8988T (cell line): ENCODE measurements around the gene PRKCE.

Experiments used
- DNase-seq: peaks from one replicate; pipeline ENCODE4 v3.0.0; 2011

PRKCE gene

DNA sequence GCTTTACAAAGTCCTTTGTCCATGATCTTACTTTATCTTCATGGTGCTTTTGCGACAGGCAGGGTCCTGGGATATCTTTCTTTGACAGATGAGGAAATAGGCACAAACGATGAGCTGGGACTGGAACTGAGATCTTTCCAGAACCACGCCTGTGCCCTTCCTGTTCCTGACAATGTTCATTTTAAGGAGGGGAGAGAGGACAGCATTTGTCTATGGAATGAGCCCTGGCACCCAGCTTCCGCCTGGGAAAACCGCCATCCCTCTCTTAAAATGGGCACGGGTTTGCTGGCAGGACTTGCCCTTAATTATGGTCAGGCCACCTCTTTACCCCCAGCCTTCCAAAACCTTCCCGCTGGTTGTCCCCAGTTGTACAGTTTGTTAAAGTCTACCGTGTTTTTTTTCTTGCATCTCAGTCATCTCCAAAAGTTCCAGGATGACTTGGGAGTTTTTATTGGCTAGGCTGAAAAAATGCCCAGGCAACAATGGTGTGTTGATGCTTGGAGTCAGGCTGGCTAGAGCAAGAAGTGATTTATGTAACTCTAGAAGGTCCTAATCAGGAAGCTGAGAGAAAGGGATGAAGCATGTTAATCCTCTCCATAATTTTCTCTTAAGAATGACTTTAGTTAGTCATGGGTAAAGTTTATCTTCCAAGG is 380.8 kb downstream of the PRKCE start:
- DNase-seq = no peak

- DNase-seq = no peak
Observed at GRCh38 chr2:46032996-46033395, 381.5 kb downstream of the PRKCE start.

- DNase-seq = no peak
Observed at GRCh38 chr2:46034535-46034934, 383.1 kb downstream of the PRKCE start.

DNA sequence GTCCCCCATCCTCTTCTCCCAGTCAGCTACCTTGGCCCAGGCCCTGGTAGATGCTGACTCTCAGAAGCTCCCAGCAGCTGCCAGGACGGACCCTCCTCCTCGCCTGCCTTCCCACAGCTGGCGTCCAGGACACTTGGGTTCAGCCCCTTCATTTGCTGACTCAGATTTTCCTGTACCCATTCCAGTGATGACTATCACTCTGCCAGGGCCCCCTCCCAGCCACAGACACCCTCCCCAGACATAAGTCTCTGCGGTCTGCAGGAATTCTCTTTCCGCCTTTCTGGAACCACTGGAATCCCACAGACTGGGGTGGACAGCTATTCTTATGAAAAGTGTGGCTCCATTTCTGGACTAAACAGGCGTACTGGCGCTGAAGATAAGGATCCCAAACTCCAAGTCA is 385.5 kb downstream of the PRKCE start:
- DNase-seq = no peak

DNA sequence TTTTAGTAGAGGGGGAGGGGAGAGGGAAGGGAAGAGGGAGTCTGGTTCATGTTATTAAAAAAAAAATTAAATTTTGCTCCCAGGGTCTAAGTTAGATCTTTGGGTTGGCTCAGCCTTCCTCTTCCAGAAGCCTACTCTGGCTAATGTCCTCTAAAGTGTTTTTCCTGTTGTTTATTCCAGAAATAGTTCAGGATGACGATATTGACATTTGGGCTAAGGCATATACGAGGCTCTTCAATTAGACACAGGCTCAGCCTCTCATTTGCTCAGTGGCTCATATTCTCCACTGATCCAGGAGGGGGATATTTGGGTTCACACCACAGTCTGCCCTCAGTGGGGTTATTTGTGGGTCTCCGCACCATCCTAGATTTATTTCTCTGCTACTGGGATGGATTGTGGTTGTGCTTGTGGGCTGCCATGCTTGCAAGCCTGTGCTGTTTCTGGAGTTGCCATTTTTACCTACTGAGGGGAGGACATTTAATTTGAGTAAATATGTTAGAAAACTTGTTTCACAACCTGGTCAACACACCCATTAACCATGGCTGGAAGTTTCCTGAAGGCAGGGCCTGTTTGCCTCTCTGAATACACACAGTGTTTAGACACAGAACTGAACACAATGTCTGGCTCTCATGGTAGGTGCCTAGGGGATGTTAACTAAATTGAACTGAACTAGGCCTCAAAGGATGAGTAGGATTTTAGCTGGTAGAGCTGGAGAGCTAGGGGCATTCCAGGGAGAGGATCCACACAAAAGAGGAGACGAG is 388.2 kb downstream of the PRKCE start:
- DNase-seq = no peak

DNA sequence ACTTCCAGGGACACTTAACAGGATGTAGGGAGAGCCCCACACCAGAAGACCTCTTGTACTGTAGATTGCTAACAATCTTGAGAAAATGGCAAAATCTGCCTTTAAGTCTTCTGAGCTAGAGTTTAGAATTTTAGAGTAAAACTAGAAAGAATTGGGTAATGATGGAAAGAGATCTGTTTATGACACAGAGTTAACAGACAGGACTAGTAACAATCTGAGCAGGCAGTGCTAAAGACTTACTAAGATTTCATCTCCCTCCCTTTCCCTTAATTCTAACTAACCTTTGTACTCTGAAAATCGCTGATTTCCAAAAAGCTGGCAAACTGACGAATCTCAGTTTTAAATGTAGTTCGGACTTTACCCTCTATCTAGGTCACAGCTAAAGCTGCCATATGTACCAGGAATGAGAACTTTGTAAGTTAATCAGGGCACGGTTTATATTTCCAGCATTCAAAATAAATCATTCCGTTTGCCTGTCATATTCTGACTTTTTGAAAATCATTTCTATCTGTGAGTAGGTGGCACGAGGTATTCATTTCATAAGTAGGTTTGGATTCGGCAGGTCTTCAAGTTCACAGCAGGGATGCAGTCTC is 389.2 kb downstream of the PRKCE start:
- no peak for DNase-seq

DNA sequence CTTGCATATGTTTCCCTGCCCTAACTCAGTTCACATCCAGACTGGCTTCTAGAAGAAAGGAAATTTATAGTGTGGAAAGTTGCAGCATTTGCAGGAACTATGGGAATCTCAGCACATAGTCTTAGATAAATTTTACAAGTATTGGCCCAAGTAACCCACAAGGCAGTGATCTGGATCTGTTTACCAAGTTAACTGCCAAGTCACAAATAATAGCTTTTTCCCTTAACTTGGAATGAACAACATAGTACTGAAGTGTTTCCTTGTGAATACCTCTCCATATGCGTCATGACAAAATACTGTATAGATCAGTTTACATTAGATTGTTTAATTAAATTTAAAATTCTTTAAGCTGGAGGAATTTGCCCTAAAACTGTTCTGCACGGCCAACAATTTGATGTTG is 390.0 kb downstream of the PRKCE start:
- DNase-seq = no peak

DNA sequence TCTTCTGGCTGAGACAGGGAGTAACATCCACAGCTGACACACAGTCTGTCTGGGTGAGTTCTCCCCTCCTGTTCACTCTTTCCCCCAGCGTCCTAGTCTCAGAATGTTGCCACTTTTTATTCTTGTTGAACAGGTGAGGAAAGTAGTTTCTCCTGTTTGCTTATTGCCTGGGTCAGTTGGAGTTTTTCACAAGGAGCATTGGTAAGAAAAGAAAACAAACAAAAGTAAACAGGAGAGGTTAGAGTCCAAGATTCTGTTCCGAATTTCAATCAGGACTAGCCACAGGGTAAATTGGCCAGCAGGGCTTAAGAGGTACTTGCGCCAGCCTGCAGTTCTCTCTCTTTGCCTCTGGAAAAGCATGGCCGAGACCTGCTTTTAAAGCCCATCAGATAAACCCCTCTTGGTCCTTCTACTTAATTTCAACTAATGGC is 390.7 kb downstream of the PRKCE start:
- DNase-seq = no peak

DNA sequence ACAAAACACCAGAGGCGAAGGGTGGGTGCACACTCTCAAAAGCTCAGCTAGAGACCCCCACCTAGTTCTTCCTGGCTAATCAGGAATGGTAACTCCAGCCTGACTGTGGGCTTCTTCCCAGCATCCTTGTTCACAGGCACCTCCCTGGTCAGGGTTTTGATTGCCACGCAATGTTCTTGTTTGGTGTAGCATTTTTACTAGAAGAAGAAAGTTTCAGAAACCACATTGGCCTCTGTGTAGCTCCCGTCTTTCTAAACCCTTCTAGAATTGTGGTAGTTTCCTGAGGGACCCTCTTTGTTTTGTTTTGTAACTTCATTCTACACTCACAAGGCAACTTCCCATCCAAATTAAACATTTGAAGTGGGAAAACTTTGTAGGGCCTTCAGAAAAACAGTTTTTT is 391.2 kb downstream of the PRKCE start:
- DNase-seq = no peak

DNA sequence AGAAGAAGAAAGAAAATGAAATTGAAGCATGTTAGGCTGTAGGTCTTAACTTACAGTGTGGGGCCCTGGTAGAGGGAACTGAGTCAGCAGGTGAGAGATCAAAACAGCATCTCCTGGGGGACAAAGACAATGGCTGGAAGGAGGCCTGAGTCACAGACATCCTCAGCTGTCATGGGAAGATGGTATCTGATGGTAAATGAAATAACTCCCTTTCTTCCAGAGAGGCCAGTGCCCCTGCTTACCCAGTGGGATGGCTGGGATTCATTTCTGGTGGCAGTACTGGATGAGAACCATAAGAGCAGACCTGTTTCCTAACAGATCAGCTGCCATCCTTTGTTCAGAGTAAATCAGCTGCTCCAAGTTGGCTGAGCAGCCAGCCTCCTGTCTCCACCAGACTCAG is 394.4 kb downstream of the PRKCE start:
- DNase-seq = no peak

DNA sequence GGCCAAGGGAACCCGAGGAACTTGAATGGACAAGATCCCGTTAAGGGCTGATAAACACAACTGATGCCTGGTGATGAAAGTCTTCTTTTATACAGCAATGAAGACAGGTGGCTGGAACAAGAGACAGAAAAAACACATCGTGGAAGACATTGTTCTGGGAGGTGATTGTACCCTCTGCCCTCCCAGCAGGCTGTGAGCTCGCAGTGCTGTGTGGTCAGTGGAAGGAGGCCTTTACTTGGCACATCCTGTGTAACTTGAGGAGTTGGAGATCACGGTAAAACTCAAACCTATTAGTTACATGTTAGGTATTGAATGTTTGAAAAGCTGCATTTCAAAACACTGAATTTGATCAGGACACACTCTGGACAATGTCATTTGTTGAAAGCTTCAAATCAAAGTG is 395.8 kb downstream of the PRKCE start:
- no peak for DNase-seq

- DNase-seq = no peak
Observed at GRCh38 chr2:46048693-46049092, 397.2 kb downstream of the PRKCE start.

DNA sequence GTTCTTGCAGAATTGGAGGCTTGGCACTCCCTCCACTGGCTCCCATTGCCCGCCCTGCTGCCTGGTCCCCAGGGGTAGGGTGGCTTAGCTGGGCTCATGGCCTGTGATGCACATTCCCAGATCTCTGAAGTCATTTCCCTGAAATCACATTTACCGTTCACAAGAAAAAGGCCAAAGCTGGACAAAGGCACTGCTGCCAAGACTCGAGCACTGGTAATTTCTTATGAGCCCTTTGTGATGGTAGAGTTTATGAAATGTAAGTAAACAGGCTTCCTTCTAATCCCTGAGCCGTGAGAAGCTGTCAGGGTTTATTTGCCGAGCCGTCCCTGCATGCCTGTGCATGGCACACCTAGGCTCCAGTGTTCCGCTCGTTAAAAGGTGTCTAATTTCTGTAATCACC is 398.6 kb downstream of the PRKCE start:
- DNase-seq = no peak

DNA sequence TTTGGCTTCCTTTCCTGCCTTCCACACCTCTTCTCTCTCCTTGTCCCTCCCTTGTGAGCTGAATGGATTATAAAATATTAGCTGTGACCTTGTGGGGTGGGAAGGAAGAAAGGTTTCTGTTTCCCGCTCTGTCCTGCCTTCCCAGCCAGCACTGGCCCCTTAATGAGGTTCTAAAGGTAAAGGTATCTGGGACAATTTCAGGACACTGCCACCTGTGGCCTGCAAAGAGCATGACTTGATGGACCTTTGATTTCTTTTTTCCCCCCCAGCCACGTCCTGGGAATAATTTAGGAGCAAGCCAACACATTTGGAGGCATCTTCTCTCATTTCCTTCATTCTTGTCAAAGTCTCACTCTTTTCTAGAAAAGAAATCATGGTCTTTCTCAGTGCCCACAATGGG is 399.0 kb downstream of the PRKCE start:
- no peak for DNase-seq

DNA sequence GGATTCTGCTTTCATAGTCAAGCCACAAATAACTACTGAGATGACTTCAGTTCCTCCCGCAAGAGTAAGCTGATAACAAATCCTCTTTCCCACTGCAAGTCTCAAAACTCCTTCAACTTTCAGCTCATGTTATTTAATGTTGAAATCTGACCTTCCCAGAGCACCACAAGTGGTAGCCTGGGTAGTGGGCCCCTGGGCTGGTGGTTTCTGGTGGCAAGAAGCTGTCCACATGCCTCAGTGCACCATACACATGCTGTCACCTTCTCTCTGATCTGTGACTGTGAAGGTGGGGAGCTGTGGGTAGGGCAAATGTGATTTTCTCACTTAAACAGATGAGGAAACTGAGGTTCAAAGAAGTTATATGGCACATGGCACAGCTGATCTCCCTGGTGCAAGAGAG is 399.6 kb downstream of the PRKCE start:
- no peak for DNase-seq

- DNase-seq = no peak
Observed at GRCh38 chr2:46053564-46053963, 402.1 kb downstream of the PRKCE start.

- DNase-seq = no peak
Observed at GRCh38 chr2:46056541-46056940, 405.1 kb downstream of the PRKCE start.

GRCh38 chr2:46058140-46058539 is 406.7 kb downstream of the PRKCE start:
- no peak for DNase-seq

- DNase-seq = peak; percentile 40
Observed at GRCh38 chr2:46062637-46063412, 411.4 kb downstream of the PRKCE start.

- DNase-seq = no peak
Observed at GRCh38 chr2:46064396-46064795, 412.9 kb downstream of the PRKCE start.

- DNase-seq = no peak
Observed at GRCh38 chr2:46065152-46065551, 413.7 kb downstream of the PRKCE start.

DNA sequence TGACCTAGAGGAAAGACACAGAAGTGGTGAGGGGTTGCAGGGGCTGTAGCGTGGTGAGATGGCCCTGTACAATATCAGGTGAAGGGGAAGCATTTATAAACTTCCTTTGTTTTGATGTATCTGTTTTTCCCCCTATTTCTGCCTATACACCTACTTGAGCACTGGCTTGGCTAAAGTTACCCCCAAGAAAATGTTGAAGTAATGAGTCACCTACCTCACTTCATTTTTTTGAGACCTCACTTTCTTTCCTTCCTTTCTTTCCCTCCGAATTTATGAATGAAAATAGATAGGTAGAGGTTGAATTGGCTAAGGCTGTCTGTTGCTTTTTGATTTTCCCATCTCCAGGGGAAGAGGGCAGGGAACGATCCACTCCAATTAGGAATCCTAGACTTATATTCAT is 414.6 kb downstream of the PRKCE start:
- no peak for DNase-seq

GRCh38 chr2:46066601-46067000 is 415.1 kb downstream of the PRKCE start:
- DNase-seq = no peak

DNA sequence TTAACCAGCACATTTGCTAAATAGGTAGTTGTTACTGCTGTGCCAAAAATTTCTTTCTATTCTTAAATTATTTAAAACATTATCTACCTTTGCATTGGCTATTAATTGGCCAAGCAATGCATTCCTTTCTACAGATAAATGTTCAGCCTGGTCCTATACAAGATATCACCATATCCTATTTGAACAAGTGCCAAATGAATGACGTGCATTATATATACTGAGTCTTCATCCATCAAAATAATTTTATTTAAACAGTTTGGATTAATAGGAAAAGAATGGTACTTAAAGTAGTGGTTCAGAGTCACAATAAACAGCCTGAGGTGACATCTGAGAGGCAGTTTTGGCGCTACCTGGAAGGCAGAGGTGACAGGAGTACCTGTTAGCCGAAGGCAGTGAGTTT is 415.6 kb downstream of the PRKCE start:
- DNase-seq = no peak
